Tibial artery (tissue), 4 donors: ENCODE data around the gene DHRS13.
A peak's percentile ranks its signal among the peaks of the same experiment; 100 is the strongest.

Source experiments
- DNase-seq, 2 donors: peaks; one replicate each; pipeline ENCODE4 v3.0.0-alpha.2; 2019
- H3K27ac ChIP-seq, 2 donors: fragments of 200-600 bp; sonication (generic) in 1 of 2; 1 replicate in 1 of 2; 2 replicates in 1 of 2; pipeline ENCODE4 v1.5.1; 2018 to 2019; ENCODE audit warnings: mild to moderate bottlenecking in 1 of 2
- H3K27me3 ChIP-seq, 2 donors: fragments of 200-600 bp; sonication (generic) in 1 of 2; one replicate each; pipeline versions ENCODE4 v1.5.1 to v1.6.0; 2016 to 2019
- H3K36me3 ChIP-seq, 3 donors: fragments of 200-600 bp; sonication (generic) in 2 of 3; one replicate each; pipeline ENCODE4 v1.5.1; 2016 to 2019; ENCODE audit warnings: mild to moderate bottlenecking in 2 of 3
- H3K4me1 ChIP-seq, 4 donors: fragments of 200-600 bp; sonication (generic) in 2 of 4; 1 replicate in 3 of 4; 2 replicates in 1 of 4; pipeline ENCODE4 v1.5.1; 2016 to 2019
- H3K4me3 ChIP-seq, 2 donors: fragments of 200-600 bp; sonication (generic) in 1 of 2; 1 replicate in 1 of 2; 2 replicates in 1 of 2; pipeline ENCODE4 v1.5.1; 2018 to 2019; ENCODE audit warnings: mild to moderate bottlenecking in 2 of 2
- H3K9me3 ChIP-seq, 3 donors: fragments of 200-600 bp; sonication (generic) in 1 of 3; one replicate each; pipeline ENCODE4 v1.5.1; 2016 to 2019
- intact Hi-C: fragments of 100-400 bp; cut with DNase I; formaldehyde crosslinking; loops from one replicate; pipeline ENCODE4 v1.15.0; 2023; ENCODE audit warnings: low total_unique reads
- TF ChIP-seq, protein P1 (sequence below), 2 experiments: fragments of 200-600 bp in 1 of 2; fragments of 450-650 bp in 1 of 2; IDR thresholded peaks; one replicate each; pipeline ENCODE4 v1.5.1; 2017 to 2019; ENCODE audit warnings: antibody characterized with exemption in 2 of 2, mild to moderate bottlenecking in 1 of 2, moderate library complexity in 1 of 2

The DHRS13 gene

DNA sequence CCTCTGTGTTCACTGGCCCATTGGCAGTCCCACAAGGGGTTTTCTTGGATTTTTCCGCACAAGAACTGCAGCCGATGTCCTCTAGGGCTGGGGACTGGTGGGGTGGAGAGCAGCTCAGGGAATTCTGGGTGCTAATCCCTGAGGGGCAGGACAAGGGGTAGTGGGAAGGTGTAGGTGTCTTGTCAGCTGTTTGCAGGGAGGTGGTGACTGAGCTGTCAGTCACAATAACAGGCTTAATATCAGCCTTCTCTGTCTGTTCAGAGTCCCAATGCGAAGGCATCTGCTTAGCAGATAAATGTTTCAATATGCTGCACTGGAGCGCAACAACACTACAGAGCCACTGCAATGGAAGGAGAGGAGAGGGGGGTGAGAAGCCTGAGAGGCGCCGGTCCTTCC, 10.1 kb upstream of the DHRS13 start:
- Histone ChIP-seq H3K27ac (no peak overlapping the region), H3K9me3 (no peaks in the 10 kb centered on the region), H3K27me3 (no peaks in the 10 kb centered on the region), H3K4me3 (no peak overlapping the region), H3K4me1 (peaks cover 0 to 15% (median 10%) of the 10 kb centered on the region in 4 donors), H3K36me3 (peaks cover 80 to 100% (median 90%) of the 10 kb centered on the region in 3 donors)
- TF ChIP-seq, protein P1, sequence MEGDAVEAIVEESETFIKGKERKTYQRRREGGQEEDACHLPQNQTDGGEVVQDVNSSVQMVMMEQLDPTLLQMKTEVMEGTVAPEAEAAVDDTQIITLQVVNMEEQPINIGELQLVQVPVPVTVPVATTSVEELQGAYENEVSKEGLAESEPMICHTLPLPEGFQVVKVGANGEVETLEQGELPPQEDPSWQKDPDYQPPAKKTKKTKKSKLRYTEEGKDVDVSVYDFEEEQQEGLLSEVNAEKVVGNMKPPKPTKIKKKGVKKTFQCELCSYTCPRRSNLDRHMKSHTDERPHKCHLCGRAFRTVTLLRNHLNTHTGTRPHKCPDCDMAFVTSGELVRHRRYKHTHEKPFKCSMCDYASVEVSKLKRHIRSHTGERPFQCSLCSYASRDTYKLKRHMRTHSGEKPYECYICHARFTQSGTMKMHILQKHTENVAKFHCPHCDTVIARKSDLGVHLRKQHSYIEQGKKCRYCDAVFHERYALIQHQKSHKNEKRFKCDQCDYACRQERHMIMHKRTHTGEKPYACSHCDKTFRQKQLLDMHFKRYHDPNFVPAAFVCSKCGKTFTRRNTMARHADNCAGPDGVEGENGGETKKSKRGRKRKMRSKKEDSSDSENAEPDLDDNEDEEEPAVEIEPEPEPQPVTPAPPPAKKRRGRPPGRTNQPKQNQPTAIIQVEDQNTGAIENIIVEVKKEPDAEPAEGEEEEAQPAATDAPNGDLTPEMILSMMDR (IDR thresholded peaks at IDR 0.05) = no peak
- intact Hi-C loops = no loop called here
- no peak for DNase-seq

DNA sequence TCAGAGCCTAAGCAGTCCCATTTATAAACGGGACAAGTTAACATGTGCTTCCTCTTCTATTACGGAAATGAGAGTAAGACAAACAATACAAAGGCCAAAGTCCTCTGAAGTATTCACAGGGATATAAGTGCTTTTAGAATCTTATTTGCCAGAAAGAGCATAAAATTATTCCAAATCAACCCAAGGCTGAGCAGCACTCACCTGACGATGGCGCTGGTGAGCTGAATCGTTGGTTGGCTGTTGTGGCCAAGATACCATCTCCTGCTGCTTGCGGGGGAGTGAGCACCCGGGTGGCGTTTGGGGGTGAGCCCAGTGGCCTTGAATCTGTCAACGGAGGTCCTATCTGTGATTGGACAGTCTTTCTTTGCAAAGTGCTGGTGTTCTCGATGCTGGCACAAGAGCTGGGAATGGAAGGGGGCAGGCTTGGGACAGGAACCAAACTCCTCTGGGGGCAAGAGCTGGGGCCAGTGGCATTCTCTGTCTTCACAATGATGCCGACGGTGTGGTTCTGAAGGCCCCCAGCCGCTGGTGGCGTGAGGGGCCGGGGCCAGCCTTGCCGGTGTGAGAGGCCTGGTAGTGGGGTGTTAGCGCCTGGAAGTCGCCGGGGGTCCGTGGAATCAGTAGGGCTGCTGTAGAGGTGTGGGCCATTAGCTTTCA, 9.5 kb upstream of the DHRS13 start:
- Histone ChIP-seq H3K27me3 (no peaks in the 10 kb centered on the region), H3K4me3 (no peak overlapping the region), H3K36me3 (peaks cover 75 to 100% (median 90%) of the 10 kb centered on the region in 3 donors), H3K27ac (no peak overlapping the region), H3K4me1 (peaks cover 0 to 16% (median 10%) of the 10 kb centered on the region in 4 donors), H3K9me3 (no peaks in the 10 kb centered on the region)
- intact Hi-C loops = no loop called here
- DNase-seq = no peak
- TF ChIP-seq, protein P1 (IDR thresholded peaks at IDR 0.05) = no peak

DNA sequence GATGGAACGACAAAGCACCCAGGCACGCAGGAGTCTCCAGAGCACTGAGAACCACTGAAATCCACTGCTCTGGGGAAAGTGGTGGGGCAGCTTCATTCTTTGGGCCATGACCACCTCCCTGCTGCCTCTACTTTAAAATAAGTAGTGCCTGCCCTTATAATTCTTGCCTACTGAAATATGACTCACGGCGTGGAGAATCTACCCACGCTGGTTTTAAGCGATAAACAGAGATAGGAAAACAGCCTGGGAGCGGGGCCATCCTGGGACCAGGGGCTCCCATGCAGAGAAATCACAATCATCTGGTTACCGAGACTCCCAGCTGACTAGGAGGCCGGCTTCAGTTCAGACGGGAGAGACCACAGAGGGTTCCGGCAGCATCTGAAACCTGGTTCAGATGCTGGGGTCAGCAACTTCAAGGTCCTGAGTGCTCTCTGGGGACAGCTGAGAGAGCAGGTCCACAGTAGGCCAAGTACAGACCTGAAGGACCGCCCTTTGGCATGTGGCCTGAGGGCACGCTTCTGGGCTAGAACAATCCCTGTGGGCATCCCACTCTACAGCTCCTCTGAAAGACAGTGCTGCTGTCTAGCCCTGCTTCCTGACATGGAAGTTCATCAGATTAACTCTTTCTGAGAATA, 8.6 kb upstream of the DHRS13 start:
- TF ChIP-seq, protein P1 (IDR thresholded peaks at IDR 0.05) = no peak
- no peak overlapping the region for H3K4me3 ChIP-seq
- DNase-seq = no peak
- H3K4me1 ChIP-seq = peaks cover 0 to 16% (median 10%) of the 10 kb centered on the region in 4 donors
- peaks cover 67 to 100% (median 90%) of the 10 kb centered on the region in 3 donors for H3K36me3 ChIP-seq
- no peaks in the 10 kb centered on the region for H3K27me3 ChIP-seq
- no peaks in the 10 kb centered on the region for H3K9me3 ChIP-seq
- intact Hi-C loops = no loop called here
- H3K27ac ChIP-seq = no peak overlapping the region

DNA sequence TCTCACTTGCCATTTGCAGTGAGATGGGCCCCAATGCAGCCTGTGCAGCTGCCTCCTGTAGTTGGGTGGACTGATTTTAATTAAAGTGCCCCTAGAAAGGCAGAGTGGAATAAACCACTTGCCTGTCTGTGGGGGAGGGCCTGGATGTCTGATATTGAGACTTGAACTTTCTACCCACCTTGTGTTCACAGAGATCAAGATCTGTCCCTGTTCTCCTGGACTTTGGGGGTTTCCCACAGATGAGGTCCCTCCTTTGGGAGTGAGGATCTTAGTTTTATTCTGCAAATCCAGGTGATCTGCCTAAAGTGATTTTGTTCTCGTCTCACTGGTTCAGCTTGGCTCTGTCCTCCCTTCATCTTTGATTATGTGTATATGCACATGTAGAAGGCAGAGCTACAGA, 7.7 kb upstream of the DHRS13 start:
- H3K9me3 ChIP-seq = no peaks in the 10 kb centered on the region
- no peaks in the 10 kb centered on the region for H3K27me3 ChIP-seq
- DNase-seq = no peak
- intact Hi-C loops = no loop called here
- TF ChIP-seq, protein P1 (IDR thresholded peaks at IDR 0.05) = no peak
- peaks cover 61 to 100% (median 89%) of the 10 kb centered on the region in 3 donors for H3K36me3 ChIP-seq
- no peak overlapping the region for H3K27ac ChIP-seq
- no peak overlapping the region for H3K4me3 ChIP-seq
- peaks cover 0 to 16% (median 10%) of the 10 kb centered on the region in 4 donors for H3K4me1 ChIP-seq

DNA sequence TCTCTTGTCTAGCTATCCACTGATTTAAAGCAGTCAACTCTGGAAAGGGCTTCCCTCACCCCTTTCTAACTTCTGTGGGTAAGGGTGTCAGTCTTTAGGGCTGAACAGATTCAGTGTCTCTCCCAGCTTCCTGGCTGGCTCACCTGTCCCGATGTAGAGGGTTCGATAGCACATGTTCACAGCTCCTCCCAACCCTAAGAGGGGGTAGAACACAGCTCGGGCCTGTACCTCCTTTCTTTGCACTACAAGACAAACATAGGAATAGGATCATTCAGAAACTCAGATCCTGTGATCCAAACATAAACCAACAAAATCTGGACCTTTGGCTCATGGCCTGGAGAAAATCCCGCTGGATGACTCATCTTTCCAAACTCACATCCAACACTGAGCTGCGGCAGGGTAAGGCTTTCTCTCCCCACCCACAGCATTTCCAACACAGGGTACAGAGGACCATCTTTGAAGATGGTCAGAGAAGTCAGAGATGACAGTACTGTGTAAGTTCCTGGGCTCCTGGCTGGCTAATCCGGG, 5.8 kb upstream of the DHRS13 start:
- Histone ChIP-seq H3K4me1 (peaks cover 0 to 16% (median 10%) of the 10 kb centered on the region in 4 donors), H3K27me3 (no peaks in the 10 kb centered on the region), H3K27ac (peak overlapping the region; percentile 75 to 77), H3K4me3 (no peak overlapping the region), H3K36me3 (peaks cover 50 to 84% (median 76%) of the 10 kb centered on the region in 3 donors), H3K9me3 (no peaks in the 10 kb centered on the region)
- TF ChIP-seq, protein P1 (IDR thresholded peaks at IDR 0.05) = no peak
- peak; percentile 69 to 81 for DNase-seq
- intact Hi-C loops = loop anchor here (10.0 kb wide), 1 partner anchor 64 kb away; the partner anchor contains the start of gene FAM222B
